H1 (cell line): ENCODE data around the gene NUAK1. TPM values are rescaled to one million over a fixed set of nuclear protein-coding genes. Genes with fewer than 3 reads are reported as not detected.

Experiments used
- CBX5 ChIP-seq: fragments of 300-800, 300-1000 bp; sonication (generic); IDR thresholded peaks from 2 replicates; pipeline ENCODE4 v1.7.1; 2016; ENCODE audit warnings: antibody characterized with exemption, low read length, low read depth
- HDAC2 ChIP-seq, 2 experiments: fragments of 300-600 bp in 1 of 2; sonication (generic) in 1 of 2; IDR thresholded peaks; 2 replicates each; pipeline ENCODE4 v1.6.1; 2011 to 2012; ENCODE audit warnings: low read depth in 2 of 2, low read length in 2 of 2, mild to moderate bottlenecking in 2 of 2, moderate library complexity in 2 of 2, borderline replicate concordance in 1 of 2, inconsistent platforms in 1 of 2
- POLR2A ChIP-seq, 2 experiments: IDR thresholded peaks; 1 replicate in 1 of 2; 2 replicates in 1 of 2; pipeline ENCODE4 v1.6.1; 2011; ENCODE audit warnings: low read depth in 2 of 2, low read length in 2 of 2, mild to moderate bottlenecking in 2 of 2; ENCODE audit errors: control extremely low read depth in 1 of 2
- SIX5 ChIP-seq: IDR thresholded peaks from 2 replicates; pipeline ENCODE4 v1.6.1; 2011; ENCODE audit warnings: mild to moderate bottlenecking, low read depth, low read length
- polyA plus RNA-seq, 7 experiments: library from polyadenylated mRNA; depleted of rRNA in 3 of 7; stranded (reverse) in 5 of 7; unstranded in 2 of 7; fragments of >200 nt in 5 of 7; fragments of 200-250 nt in 2 of 7; gene quantifications; 1 replicate in 5 of 7; 2 replicates in 1 of 7; 4 replicates in 1 of 7; pipeline versions ENCODE4 v1.2.1 to v1.2.3, GENCODE V29; 2011 to 2013; ENCODE audit warnings: missing spikeins in 2 of 7, mixed read lengths in 2 of 7
- total RNA-seq: library from RNA; stranded (reverse); fragmentation: NEBNext Ultra II Directional; extraction: Animal tissue kit (Norgen Biotek cat#: 25700); gene quantifications from 2 replicates; pipeline ENCODE4 v1.2.1, GENCODE V29; 2021

NUAK1 gene
- total and polyA plus RNA-seq, 2 of the 8 experiments (the other 6 are each of a cell fraction or from before 2014, with no cell fraction given) = 6.7 to 18.2 TPM

DNA sequence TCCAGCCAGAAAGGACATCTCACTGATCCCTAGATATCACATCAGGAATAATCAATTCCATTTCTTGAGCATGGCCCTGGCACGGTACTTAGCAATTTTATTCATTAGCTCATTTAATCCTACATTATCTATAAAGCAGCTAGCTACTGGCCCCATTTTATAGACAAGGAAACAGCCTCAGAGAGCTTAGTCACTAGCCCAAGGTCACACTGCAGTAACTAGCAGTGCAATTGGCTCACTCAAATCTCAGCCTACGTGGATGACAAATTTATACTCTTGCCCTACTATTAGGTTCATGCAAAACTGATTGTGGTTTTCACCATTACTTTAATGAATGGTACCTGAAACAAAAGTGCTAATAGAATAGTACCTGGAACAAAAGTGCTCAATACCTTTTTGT is 41.7 kb downstream of the NUAK1 start (continued):
- TF ChIP-seq HDAC2 (IDR thresholded peaks at IDR 0.05; ENCODE audit: borderline replicate concordance in 1 of 2, low read depth in 2 of 2, low read length in 2 of 2) (no peak), CBX5 (no peak), POLR2A (IDR thresholded peaks at IDR 0.05; ENCODE audit: control extremely low read depth in 1 of 2, low read depth in 2 of 2, low read length in 2 of 2) (no peak), SIX5 (no peak)
